ENCODE results near the gene BCHE. TPM values are rescaled to one million over a fixed set of nuclear protein-coding genes. Genes with fewer than 3 reads are reported as not detected.

Gene BCHE
- polyA plus RNA-seq, 1 experiment, result 3.1 TPM

DNA sequence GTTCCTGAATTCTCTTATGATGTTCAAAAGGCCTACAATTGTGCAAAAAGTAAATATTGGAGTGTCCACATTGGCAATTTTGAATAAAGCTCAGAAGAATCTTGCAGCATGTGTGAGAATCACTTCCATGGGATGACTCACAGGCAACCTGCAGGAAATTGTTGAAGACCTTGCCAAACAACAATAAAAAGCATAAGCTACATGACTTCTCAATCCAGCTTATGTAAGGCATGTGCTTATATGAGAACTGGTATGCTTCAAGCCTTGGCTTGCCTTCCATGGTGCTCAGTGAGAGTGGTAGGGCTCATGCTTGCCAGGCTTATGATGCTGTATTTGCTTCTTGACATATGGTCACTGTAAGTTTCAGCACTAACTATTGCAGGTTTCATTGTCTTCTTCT, 18.4 kb upstream of the BCHE start:
- Histone ChIP-seq H3K4me3 (ENCODE audit: low read depth, low read length) (no peak overlapping the region), H3K9me3 (ENCODE audit: control insufficient read depth, insufficient read depth, low read length) (no peaks in the 10 kb centered on the region), H3K27ac (ENCODE audit: low read depth, low read length) (no peak overlapping the region), H3K27me3 (ENCODE audit: control insufficient read depth, insufficient read depth, low read length) (no peaks in the 10 kb centered on the region)
- TF ChIP-seq, protein P1, sequence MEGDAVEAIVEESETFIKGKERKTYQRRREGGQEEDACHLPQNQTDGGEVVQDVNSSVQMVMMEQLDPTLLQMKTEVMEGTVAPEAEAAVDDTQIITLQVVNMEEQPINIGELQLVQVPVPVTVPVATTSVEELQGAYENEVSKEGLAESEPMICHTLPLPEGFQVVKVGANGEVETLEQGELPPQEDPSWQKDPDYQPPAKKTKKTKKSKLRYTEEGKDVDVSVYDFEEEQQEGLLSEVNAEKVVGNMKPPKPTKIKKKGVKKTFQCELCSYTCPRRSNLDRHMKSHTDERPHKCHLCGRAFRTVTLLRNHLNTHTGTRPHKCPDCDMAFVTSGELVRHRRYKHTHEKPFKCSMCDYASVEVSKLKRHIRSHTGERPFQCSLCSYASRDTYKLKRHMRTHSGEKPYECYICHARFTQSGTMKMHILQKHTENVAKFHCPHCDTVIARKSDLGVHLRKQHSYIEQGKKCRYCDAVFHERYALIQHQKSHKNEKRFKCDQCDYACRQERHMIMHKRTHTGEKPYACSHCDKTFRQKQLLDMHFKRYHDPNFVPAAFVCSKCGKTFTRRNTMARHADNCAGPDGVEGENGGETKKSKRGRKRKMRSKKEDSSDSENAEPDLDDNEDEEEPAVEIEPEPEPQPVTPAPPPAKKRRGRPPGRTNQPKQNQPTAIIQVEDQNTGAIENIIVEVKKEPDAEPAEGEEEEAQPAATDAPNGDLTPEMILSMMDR (IDR thresholded peaks at IDR 0.05; ENCODE audit: low read depth, low read length), result no peak
- POLR2A ChIA-PET, result no interaction called here
- CTCF ChIA-PET, result interaction anchor here (0.6 to 3.8 kb wide), 20 partner anchors 8 to 1829 kb away, joined by 3 to 28 read pairs (median 5); no protein-coding TSS in a partner anchor
- DNase-seq (ENCODE audit: low read depth, low spot score), result no peak

DNA sequence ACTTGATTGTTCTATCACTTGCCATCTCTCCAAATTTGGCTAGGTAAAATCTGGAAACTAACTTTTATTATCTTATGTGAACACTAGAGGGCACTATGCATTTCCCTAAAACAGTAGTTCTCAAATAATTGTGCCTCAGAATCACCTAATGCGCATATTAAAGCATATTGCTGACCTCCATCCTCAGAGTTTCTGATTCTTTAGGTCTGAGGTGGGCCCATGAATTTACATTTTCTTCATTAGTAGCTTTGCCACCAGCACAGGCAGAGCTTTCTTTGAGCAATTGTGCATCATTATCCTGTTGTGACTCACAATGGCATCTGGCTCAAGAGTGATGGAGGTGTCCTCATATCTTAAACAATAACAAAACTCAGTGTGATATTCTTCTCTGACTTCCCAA, 17.5 kb upstream of the BCHE start:
- POLR2A ChIA-PET, result no interaction called here
- TF ChIP-seq, protein P1 (IDR thresholded peaks at IDR 0.05; ENCODE audit: low read depth, low read length), result peak; percentile 60
- Histone ChIP-seq H3K4me3 (ENCODE audit: low read depth, low read length) (no peak overlapping the region), H3K9me3 (ENCODE audit: control insufficient read depth, insufficient read depth, low read length) (no peaks in the 10 kb centered on the region), H3K27ac (ENCODE audit: low read depth, low read length) (no peak overlapping the region), H3K27me3 (ENCODE audit: control insufficient read depth, insufficient read depth, low read length) (no peaks in the 10 kb centered on the region)
- DNase-seq (ENCODE audit: low read depth, low spot score), result no peak
- CTCF ChIA-PET, result interaction anchor here (0.6 to 3.8 kb wide), 33 partner anchors 9 to 1830 kb away, joined by 3 to 28 read pairs (median 5); partner anchors contain the start of gene BCHE

- Histone ChIP-seq H3K27me3 (ENCODE audit: control insufficient read depth, insufficient read depth, low read length) (no peaks in the 10 kb centered on the region), H3K27ac (ENCODE audit: low read depth, low read length) (no peak overlapping the region), H3K4me3 (ENCODE audit: low read depth, low read length) (no peak overlapping the region), H3K9me3 (ENCODE audit: control insufficient read depth, insufficient read depth, low read length) (no peaks in the 10 kb centered on the region)
- no peak for DNase-seq (ENCODE audit: low read depth, low spot score)
- TF ChIP-seq, protein P1 (IDR thresholded peaks at IDR 0.05; ENCODE audit: low read depth, low read length), result no peak
- POLR2A ChIA-PET, result no interaction called here
- CTCF ChIA-PET, result interaction anchor here (3.5 kb wide), 1 partner anchor 17 kb away, joined by 20 read pairs; no protein-coding TSS in a partner anchor
Observed at GRCh38 chr3:165852711-165853110, 15.5 kb upstream of the BCHE start.

DNA sequence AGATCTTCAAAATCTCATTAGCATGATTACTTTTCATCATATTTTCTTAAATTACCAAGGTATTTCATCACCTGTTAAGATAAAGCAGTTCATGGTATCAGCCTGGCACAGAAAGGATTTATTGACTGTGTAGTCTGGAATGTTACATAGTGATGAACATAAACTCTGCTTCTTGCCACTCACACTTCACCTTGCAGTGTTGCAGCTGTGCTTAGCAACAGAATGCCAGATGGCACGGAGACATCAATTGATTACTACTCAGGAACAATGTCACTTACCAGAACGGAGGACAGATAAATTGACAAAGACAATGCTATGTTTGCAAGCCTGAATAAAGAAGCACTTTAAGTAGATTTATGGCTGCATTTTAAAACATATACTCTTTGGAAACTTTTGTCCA, 15.0 kb upstream of the BCHE start:
- TF ChIP-seq, protein P1 (IDR thresholded peaks at IDR 0.05; ENCODE audit: low read depth, low read length), result no peak
- Histone ChIP-seq H3K4me3 (ENCODE audit: low read depth, low read length) (no peak overlapping the region), H3K27me3 (ENCODE audit: control insufficient read depth, insufficient read depth, low read length) (no peaks in the 10 kb centered on the region), H3K27ac (ENCODE audit: low read depth, low read length) (no peak overlapping the region), H3K9me3 (ENCODE audit: control insufficient read depth, insufficient read depth, low read length) (no peaks in the 10 kb centered on the region)
- no peak for DNase-seq (ENCODE audit: low read depth, low spot score)
- ChIA-PET CTCF (no interaction called here), POLR2A (no interaction called here)

DNA sequence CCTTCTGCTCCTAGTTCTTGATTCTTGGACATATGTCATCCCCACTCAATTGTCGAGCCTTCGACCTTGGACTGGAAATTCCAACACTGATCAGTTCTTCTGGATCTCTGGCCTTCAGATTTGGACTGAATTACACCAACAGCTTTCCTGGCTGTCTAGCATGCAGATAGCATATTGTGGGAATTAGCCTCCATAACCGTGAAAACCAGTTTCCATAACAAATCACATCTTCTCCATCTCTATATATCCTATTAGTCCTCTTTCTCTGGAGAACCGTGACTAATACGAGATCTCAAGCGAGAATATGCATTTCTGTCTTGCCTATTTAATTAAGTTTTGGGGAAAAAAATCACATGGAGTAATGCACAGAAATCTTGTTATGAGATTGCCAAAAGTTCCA, 8.8 kb upstream of the BCHE start:
- CTCF ChIA-PET, result interaction anchor here (1.2 to 2.1 kb wide), 2 partner anchors 9 to 10 kb away, joined by 3 to 7 read pairs; no protein-coding TSS in a partner anchor
- TF ChIP-seq, protein P1 (IDR thresholded peaks at IDR 0.05; ENCODE audit: low read depth, low read length), result no peak
- POLR2A ChIA-PET, result interaction anchor here (1.1 kb wide), 1 partner anchor 9 kb away, joined by 3 read pairs; the partner anchor contains the start of gene BCHE

More for the DNA sequence above, 8.8 kb upstream of the BCHE start:
- Histone ChIP-seq H3K9me3 (ENCODE audit: control insufficient read depth, insufficient read depth, low read length) (no peaks in the 10 kb centered on the region), H3K27me3 (ENCODE audit: control insufficient read depth, insufficient read depth, low read length) (no peaks in the 10 kb centered on the region), H3K27ac (ENCODE audit: low read depth, low read length) (no peak overlapping the region), H3K4me3 (ENCODE audit: low read depth, low read length) (no peak overlapping the region)
- no peak for DNase-seq (ENCODE audit: low read depth, low spot score)

Measured in AG04450 (cell line).